DMS114 treated with DMSO at 0.1 percent for 48 hours (cell line): Measurements from ENCODE around the gene RAB3C.

Experiments
- DNase-seq: peaks from one replicate; lab custom pipeline; 2025; ENCODE audit not compliant: unreplicated experiment; lab: John Stamatoyannopoulos, UW

The RAB3C gene

GRCh38 chr5:58860680-58861079, 277.8 kb downstream of the RAB3C start:
- DNase-seq = no peak

GRCh38 chr5:58868931-58869330, 286.1 kb downstream of the RAB3C start:
- DNase-seq = no peak

- DNase-seq = no peak
Measured at GRCh38 chr5:58871648-58872242, 288.9 kb downstream of the RAB3C start.

- DNase-seq = no peak
Measured at GRCh38 chr5:58872670-58873273, 289.9 kb downstream of the RAB3C start.

GRCh38 chr5:58875599-58875998, 292.7 kb downstream of the RAB3C start:
- DNase-seq = no peak

- no peak for DNase-seq
Measured at GRCh38 chr5:58885260-58885659, 302.4 kb downstream of the RAB3C start.

GRCh38 chr5:58886315-58887207, 303.7 kb downstream of the RAB3C start:
- DNase-seq = peak; percentile 66

- DNase-seq = no peak
Measured at GRCh38 chr5:58887311-58887710, 304.4 kb downstream of the RAB3C start.

GRCh38 chr5:58887721-58888409, 305.0 kb downstream of the RAB3C start:
- no peak for DNase-seq

GRCh38 chr5:58890265-58890664, 307.4 kb downstream of the RAB3C start:
- DNase-seq = no peak

- no peak for DNase-seq
Measured at GRCh38 chr5:58890701-58891085, 307.8 kb downstream of the RAB3C start.

GRCh38 chr5:58891086-58891970, 308.5 kb downstream of the RAB3C start:
- DNase-seq = peak; percentile 30

- DNase-seq = no peak
Measured at GRCh38 chr5:58891971-58892343, 309.1 kb downstream of the RAB3C start.

- no peak for DNase-seq
Measured at GRCh38 chr5:58893551-58893950, 310.7 kb downstream of the RAB3C start.

- no peak for DNase-seq
Measured at GRCh38 chr5:58898006-58898405, 315.1 kb downstream of the RAB3C start.

GRCh38 chr5:58898538-58898937, 315.7 kb downstream of the RAB3C start:
- DNase-seq = no peak

GRCh38 chr5:58901271-58901670, 318.4 kb downstream of the RAB3C start:
- no peak for DNase-seq

GRCh38 chr5:58902305-58902704, 319.4 kb downstream of the RAB3C start:
- DNase-seq = no peak

- no peak for DNase-seq
Measured at GRCh38 chr5:58902765-58903164, 319.9 kb downstream of the RAB3C start.

- DNase-seq = no peak
Measured at GRCh38 chr5:58904737-58905136, 321.9 kb downstream of the RAB3C start.

- no peak for DNase-seq
Measured at GRCh38 chr5:58905944-58906343, 323.1 kb downstream of the RAB3C start.
